GM19193 (cell line): ENCODE data around the gene EBP.

Source experiments
- POLR2A ChIP-seq: IDR thresholded peaks from 4 replicates; pipeline ENCODE4 v1.6.1; 2011; ENCODE audit not compliant: insufficient read depth, insufficient read length; ENCODE audit errors: extremely low read depth

EBP gene

GRCh38 chrX:48487362-48487798 lies 34.2 kb upstream of the EBP start:
- no peak for TF ChIP-seq POLR2A

GRCh38 chrX:48488034-48488433 lies 33.6 kb upstream of the EBP start:
- no peak for TF ChIP-seq POLR2A

- TF ChIP-seq POLR2A: no peak
These were observed 32.3 kb upstream of the EBP start for GRCh38 chrX:48489296-48489695.

GRCh38 chrX:48489892-48490291 lies 31.7 kb upstream of the EBP start:
- TF ChIP-seq POLR2A: no peak

GRCh38 chrX:48490661-48491060 lies 30.9 kb upstream of the EBP start:
- TF ChIP-seq POLR2A: no peak

- no peak for TF ChIP-seq POLR2A
These were observed 29.8 kb upstream of the EBP start for GRCh38 chrX:48491809-48492208.

- TF ChIP-seq POLR2A: no peak
These were observed 29.2 kb upstream of the EBP start for GRCh38 chrX:48492293-48492910.

GRCh38 chrX:48493890-48494364 lies 27.7 kb upstream of the EBP start:
- TF ChIP-seq POLR2A: no peak

GRCh38 chrX:48496660-48497059 lies 24.9 kb upstream of the EBP start:
- TF ChIP-seq POLR2A: no peak

GRCh38 chrX:48497871-48498270 lies 23.7 kb upstream of the EBP start:
- TF ChIP-seq POLR2A: no peak

- TF ChIP-seq POLR2A: no peak
These were observed 23.2 kb upstream of the EBP start for GRCh38 chrX:48498374-48498809.

GRCh38 chrX:48504261-48504660 lies 17.3 kb upstream of the EBP start:
- no peak for TF ChIP-seq POLR2A

- no peak for TF ChIP-seq POLR2A
These were observed 16.1 kb upstream of the EBP start for GRCh38 chrX:48505481-48505880.

GRCh38 chrX:48507246-48507645 lies 14.4 kb upstream of the EBP start:
- TF ChIP-seq POLR2A: no peak

- TF ChIP-seq POLR2A: peak; percentile 67
These were observed 13.0 kb upstream of the EBP start, which contains the start of gene PORCN for GRCh38 chrX:48508400-48509244. TSS of gene PORCN (plus strand) at chrX:48508992. CDS start at chrX:48509821, 829 bp downstream.

GRCh38 chrX:48509245-48509590 lies 12.4 kb upstream of the EBP start:
- TF ChIP-seq POLR2A: no peak
